Measurements from ENCODE around the gene CCDC106. TPM values are rescaled to one million over a fixed set of nuclear protein-coding genes. Genes with fewer than 3 reads are reported as not detected.

CCDC106 gene
- total and polyA plus RNA-seq, 2 experiments from 2014 or later, result 42.4 to 43.5 TPM

GRCh38 chr19:55697698-55698097, 49.7 kb downstream of the CCDC106 start:
- H3K4me1 ChIP-seq (ENCODE audit: low read depth), result no peaks in the 10 kb centered on the region
- peaks cover 4% of the 10 kb centered on the region for H3K36me3 ChIP-seq
- TF ChIP-seq CTCF (IDR thresholded peaks at IDR 0.05; ENCODE audit: low read depth, low read length), result no peak
- no peak overlapping the region for H3K4me3 ChIP-seq
- no peaks in the 10 kb centered on the region for H3K9me3 ChIP-seq (ENCODE audit: low read depth)
- DNase-seq (ENCODE audit: low read depth in 1 of 2, low spot score in 1 of 2), result no peak
- H3K27ac ChIP-seq, result no peak overlapping the region
- no peaks in the 10 kb centered on the region for H3K27me3 ChIP-seq

- Histone ChIP-seq H3K4me3 (no peak overlapping the region), H3K27ac (no peak overlapping the region), H3K36me3 (peaks cover 4% of the 10 kb centered on the region), H3K9me3 (ENCODE audit: low read depth) (no peaks in the 10 kb centered on the region), H3K27me3 (no peaks in the 10 kb centered on the region), H3K4me1 (ENCODE audit: low read depth) (no peaks in the 10 kb centered on the region)
- no peak for TF ChIP-seq CTCF (IDR thresholded peaks at IDR 0.05; ENCODE audit: low read depth, low read length)
- DNase-seq (ENCODE audit: low read depth in 1 of 2, low spot score in 1 of 2), result no peak
Measured at GRCh38 chr19:55698256-55698655, 50.2 kb downstream of the CCDC106 start.

GRCh38 chr19:55699221-55699620, 51.2 kb downstream of the CCDC106 start:
- H3K4me1 ChIP-seq (ENCODE audit: low read depth), result no peaks in the 10 kb centered on the region
- peaks cover 4% of the 10 kb centered on the region for H3K36me3 ChIP-seq
- H3K9me3 ChIP-seq (ENCODE audit: low read depth), result no peaks in the 10 kb centered on the region
- no peak for DNase-seq (ENCODE audit: low read depth in 1 of 2, low spot score in 1 of 2)
- no peaks in the 10 kb centered on the region for H3K27me3 ChIP-seq
- H3K27ac ChIP-seq, result no peak overlapping the region
- TF ChIP-seq CTCF (IDR thresholded peaks at IDR 0.05; ENCODE audit: low read depth, low read length), result no peak
- H3K4me3 ChIP-seq, result no peak overlapping the region

- H3K4me3 ChIP-seq, result no peak overlapping the region
- no peak overlapping the region for H3K27ac ChIP-seq
- no peaks in the 10 kb centered on the region for H3K27me3 ChIP-seq
- no peak for DNase-seq (ENCODE audit: low read depth in 1 of 2, low spot score in 1 of 2)
- no peaks in the 10 kb centered on the region for H3K36me3 ChIP-seq
- no peaks in the 10 kb centered on the region for H3K9me3 ChIP-seq (ENCODE audit: low read depth)
- no peaks in the 10 kb centered on the region for H3K4me1 ChIP-seq (ENCODE audit: low read depth)
- TF ChIP-seq CTCF (IDR thresholded peaks at IDR 0.05; ENCODE audit: low read depth, low read length), result no peak
Measured at GRCh38 chr19:55700813-55701212, 52.8 kb downstream of the CCDC106 start.

GRCh38 chr19:55702131-55702627, 54.2 kb downstream of the CCDC106 start:
- H3K27me3 ChIP-seq, result no peaks in the 10 kb centered on the region
- H3K4me3 ChIP-seq, result no peak overlapping the region
- peak in 1 of 2 donors; percentile 71 for DNase-seq (ENCODE audit: low read depth in 1 of 2, low spot score in 1 of 2)
- H3K4me1 ChIP-seq (ENCODE audit: low read depth), result no peaks in the 10 kb centered on the region
- no peaks in the 10 kb centered on the region for H3K36me3 ChIP-seq
- no peaks in the 10 kb centered on the region for H3K9me3 ChIP-seq (ENCODE audit: low read depth)
- H3K27ac ChIP-seq, result peak overlapping the region; percentile 57
- no peak for TF ChIP-seq CTCF (IDR thresholded peaks at IDR 0.05; ENCODE audit: low read depth, low read length)

Other genes with a start within 250 kb of the CCDC106 start
- gene UBE2S, start 240.4 kb upstream of the CCDC106 start, total RNA-seq, result 54.2 and 244 TPM in 2 replicates
- 164 and 471 TPM in 2 replicates for gene UBE2S, start 240.4 kb upstream of the CCDC106 start, polyA plus RNA-seq
- gene SHISA7, start 204.9 kb upstream of the CCDC106 start, total RNA-seq, result not detected in 2 replicates
- not detected in 2 replicates for gene SHISA7, start 204.9 kb upstream of the CCDC106 start, polyA plus RNA-seq
- 99.4 and 200 TPM in 2 replicates for gene ISOC2, start 186.6 kb upstream of the CCDC106 start, total RNA-seq
- 73.9 and 89.7 TPM in 2 replicates for gene ISOC2, start 186.6 kb upstream of the CCDC106 start, polyA plus RNA-seq
- gene C19orf85, start 183.5 kb upstream of the CCDC106 start, total RNA-seq, result not detected in 2 replicates
- not detected in 2 replicates for gene C19orf85, start 183.5 kb upstream of the CCDC106 start, polyA plus RNA-seq
- 15.7 and 16.7 TPM in 2 replicates for gene ZNF628, start 171.6 kb upstream of the CCDC106 start, total RNA-seq
- gene ZNF628, start 171.6 kb upstream of the CCDC106 start, polyA plus RNA-seq, result 0.95 and 0.96 TPM in 2 replicates
- 56.5 and 78.7 TPM in 2 replicates for gene NAT14, start 163.0 kb upstream of the CCDC106 start, total RNA-seq
- gene NAT14, start 163.0 kb upstream of the CCDC106 start, polyA plus RNA-seq, result 137 and 138 TPM in 2 replicates
- 0.32 and 0.89 TPM in 2 replicates for gene SSC5D, start 159.8 kb upstream of the CCDC106 start, total RNA-seq
- gene SSC5D, start 159.8 kb upstream of the CCDC106 start, polyA plus RNA-seq, result 0.15 and 0.60 TPM in 2 replicates
- 2.4 and 5.3 TPM in 2 replicates for gene SBK2, start 111.1 kb upstream of the CCDC106 start, total RNA-seq
- 6.8 and 7.1 TPM in 2 replicates for gene SBK2, start 111.1 kb upstream of the CCDC106 start, polyA plus RNA-seq
- 0.71 and 0.88 TPM in 2 replicates for gene SBK3, start 102.7 kb upstream of the CCDC106 start, total RNA-seq
- gene SBK3, start 102.7 kb upstream of the CCDC106 start, polyA plus RNA-seq, result not detected in 2 replicates
- gene ZNF579, start 67.4 kb upstream of the CCDC106 start, total RNA-seq, result 10.3 and 13.4 TPM in 2 replicates
- gene ZNF579, start 67.4 kb upstream of the CCDC106 start, polyA plus RNA-seq, result 14.9 and 17.7 TPM in 2 replicates
- 12.8 and 13.6 TPM in 2 replicates for gene FIZ1, start 48.7 kb upstream of the CCDC106 start, total RNA-seq
- gene FIZ1, start 48.7 kb upstream of the CCDC106 start, polyA plus RNA-seq, result 18.7 and 25.3 TPM in 2 replicates
- 26.5 and 29.1 TPM in 2 replicates for gene ZNF524, start 47.9 kb upstream of the CCDC106 start, total RNA-seq
- gene ZNF524, start 47.9 kb upstream of the CCDC106 start, polyA plus RNA-seq, result 15.9 and 17.3 TPM in 2 replicates
- gene ZNF865, start 42.6 kb upstream of the CCDC106 start, total RNA-seq, result 7.1 and 11.2 TPM in 2 replicates
- 1.9 and 2.6 TPM in 2 replicates for gene ZNF865, start 42.6 kb upstream of the CCDC106 start, polyA plus RNA-seq
- gene ZNF784, start 23.6 kb upstream of the CCDC106 start, total RNA-seq, result 15.1 and 15.4 TPM in 2 replicates
- gene ZNF784, start 23.6 kb upstream of the CCDC106 start, polyA plus RNA-seq, result 13.3 and 14.0 TPM in 2 replicates
- 78.4 and 84.9 TPM in 2 replicates for gene ZNF580, start 7.2 kb upstream of the CCDC106 start, total RNA-seq
- 104 and 124 TPM in 2 replicates for gene ZNF580, start 7.2 kb upstream of the CCDC106 start, polyA plus RNA-seq
- gene ZNF581, start 4.6 kb upstream of the CCDC106 start, total RNA-seq, result 28.4 and 42.0 TPM in 2 replicates
- gene ZNF581, start 4.6 kb upstream of the CCDC106 start, polyA plus RNA-seq, result 22.3 and 28.7 TPM in 2 replicates
- 170 and 187 TPM in 2 replicates for gene U2AF2, start 6.8 kb downstream of the CCDC106 start, total RNA-seq
- gene U2AF2, start 6.8 kb downstream of the CCDC106 start, polyA plus RNA-seq, result 13.4 and 16.3 TPM in 2 replicates
- 144 and 164 TPM in 2 replicates for gene EPN1, start 27.0 kb downstream of the CCDC106 start, total RNA-seq
- 151 and 173 TPM in 2 replicates for gene EPN1, start 27.0 kb downstream of the CCDC106 start, polyA plus RNA-seq
- gene NLRP9, start 90.2 kb downstream of the CCDC106 start, total RNA-seq, result not detected in 2 replicates
- not detected in 2 replicates for gene NLRP9, start 90.2 kb downstream of the CCDC106 start, polyA plus RNA-seq
- gene RFPL4A, start 110.9 kb downstream of the CCDC106 start, total RNA-seq, result not detected in 2 replicates
- not detected in 2 replicates for gene RFPL4A, start 110.9 kb downstream of the CCDC106 start, polyA plus RNA-seq
- gene RFPL4AL1, start 120.9 kb downstream of the CCDC106 start, total RNA-seq, result not detected in 2 replicates
- gene RFPL4AL1, start 120.9 kb downstream of the CCDC106 start, polyA plus RNA-seq, result not detected in 2 replicates
- not detected in 2 replicates for gene NLRP11, start 183.8 kb downstream of the CCDC106 start, total RNA-seq
- gene NLRP11, start 183.8 kb downstream of the CCDC106 start, polyA plus RNA-seq, result not detected in 2 replicates
- gene NLRP4, start 188.3 kb downstream of the CCDC106 start, total RNA-seq, result not detected in 2 replicates
- gene NLRP4, start 188.3 kb downstream of the CCDC106 start, polyA plus RNA-seq, result not detected in 2 replicates

Data from cardiac muscle cell (in vitro differentiated cells and primary cell).